Gastrocnemius medialis (tissue), 4 donors: ENCODE data around the gene ALG11.

Experiments used
- CTCF ChIP-seq, 5 experiments: fragments of 450-650 bp in 3 of 5; fragments of 200-600 bp in 2 of 5; sonication (generic) in 2 of 5; IDR thresholded peaks in 4 of 5; conservative IDR thresholded peaks in 1 of 5; 1 replicate in 4 of 5; 2 replicates in 1 of 5; pipeline ENCODE4 v1.5.1; 2016 to 2019; ENCODE audit warnings: antibody characterized with exemption in 5 of 5, mild to moderate bottlenecking in 3 of 5, moderate library complexity in 3 of 5
- POLR2A ChIP-seq, 2 donors: fragments of 450-650 bp; IDR thresholded peaks; one replicate each; pipeline ENCODE4 v1.6.1; 2017; ENCODE audit warnings: antibody characterized with exemption in 2 of 2, mild to moderate bottlenecking in 2 of 2, moderate library complexity in 2 of 2

DNA sequence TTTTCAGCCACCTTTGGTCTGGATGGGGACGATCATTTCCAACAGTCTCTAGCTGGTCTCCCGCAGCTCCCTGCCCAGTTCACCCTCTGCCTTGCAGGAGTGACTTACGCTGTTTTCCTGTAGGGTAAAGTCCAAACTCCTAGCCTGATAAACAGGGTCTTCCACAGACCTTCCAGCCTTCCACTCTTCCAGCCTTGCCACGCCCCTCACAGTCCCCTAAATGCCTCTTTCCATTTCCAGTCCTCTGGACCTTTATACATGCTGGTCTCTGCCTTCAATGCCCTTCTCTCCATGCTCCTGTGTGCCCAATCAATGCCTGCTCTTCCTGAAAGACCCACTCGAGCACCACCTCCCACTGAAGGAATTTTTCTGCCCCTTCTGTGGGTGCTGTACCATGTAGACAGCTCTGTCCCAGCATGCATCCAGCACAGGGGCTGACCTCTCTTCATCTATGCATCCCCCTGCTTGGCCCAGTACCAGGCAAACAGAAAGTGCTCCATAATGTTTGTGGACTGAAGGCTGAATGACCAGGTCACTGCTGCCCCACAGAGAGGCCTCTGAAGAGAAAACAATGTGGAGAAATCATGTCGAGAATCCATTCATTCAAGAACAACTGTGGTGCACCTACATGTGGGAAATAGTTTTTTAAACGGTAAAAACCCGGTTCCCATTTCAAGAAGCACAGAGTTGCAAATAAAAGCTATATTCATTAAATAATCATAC is 5.5 kb upstream of the ALG11 start:
- TF ChIP-seq CTCF (IDR thresholded peaks at IDR 0.05 in 4 of 5, conservative IDR thresholded peaks at IDR 0.05 in 1 of 5): no peak
- TF ChIP-seq POLR2A (IDR thresholded peaks at IDR 0.05): no peak
